ENCODE measurements around the gene PRXL2C. TPM values are rescaled to one million over a fixed set of nuclear protein-coding genes. Genes with fewer than 3 reads are reported as not detected.

The PRXL2C gene
- total and polyA plus RNA-seq, 2 of the 13 experiments (the other 11 are each of a cell fraction or from before 2014, with no cell fraction given) = 11.0 to 13.2 TPM

DNA sequence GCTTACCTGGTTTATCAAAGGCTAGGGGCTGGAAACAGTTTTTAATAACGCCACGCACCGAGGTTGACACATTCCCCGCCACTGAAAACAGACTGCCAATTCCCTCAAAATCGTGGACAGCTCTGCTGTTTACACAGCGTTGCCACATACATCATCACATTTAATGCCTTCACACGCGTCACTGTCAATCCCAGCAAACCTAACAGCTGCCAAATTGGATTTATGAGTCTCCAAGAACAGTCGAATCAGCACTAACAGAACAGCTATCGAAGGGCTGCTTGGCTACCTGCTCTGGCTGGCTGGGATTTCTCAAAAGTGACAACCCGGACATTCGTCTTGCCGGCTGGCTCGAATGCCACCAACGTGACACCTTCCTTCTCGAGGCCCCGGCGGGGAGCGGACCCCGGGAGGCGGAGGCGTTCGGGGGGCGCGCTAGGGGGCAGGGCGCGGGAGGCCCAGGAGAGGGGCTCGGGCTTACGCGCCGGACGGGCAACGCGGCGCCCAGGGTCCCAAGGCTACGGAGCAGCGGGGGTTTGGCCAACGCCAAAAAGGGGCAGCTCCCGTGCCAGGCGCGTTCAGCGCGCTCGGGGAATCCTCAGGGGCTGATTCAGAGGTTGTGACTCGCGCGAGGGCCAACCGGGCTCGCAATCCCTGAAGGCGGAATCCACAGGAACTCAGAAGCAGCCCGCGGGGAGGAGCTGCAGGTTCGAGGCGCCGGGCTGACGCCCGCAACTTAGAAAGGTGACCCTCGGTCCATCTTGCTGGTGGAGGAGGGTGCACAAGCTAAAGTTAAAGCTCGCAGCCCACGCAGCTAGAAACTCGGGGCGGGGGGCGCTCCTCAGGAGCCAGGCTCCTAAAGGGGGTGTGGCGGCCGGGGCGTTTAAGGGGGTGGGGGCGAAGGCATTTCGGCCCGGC, 36.7 kb downstream of the PRXL2C start (continued):
- TF ChIP-seq, protein P1, sequence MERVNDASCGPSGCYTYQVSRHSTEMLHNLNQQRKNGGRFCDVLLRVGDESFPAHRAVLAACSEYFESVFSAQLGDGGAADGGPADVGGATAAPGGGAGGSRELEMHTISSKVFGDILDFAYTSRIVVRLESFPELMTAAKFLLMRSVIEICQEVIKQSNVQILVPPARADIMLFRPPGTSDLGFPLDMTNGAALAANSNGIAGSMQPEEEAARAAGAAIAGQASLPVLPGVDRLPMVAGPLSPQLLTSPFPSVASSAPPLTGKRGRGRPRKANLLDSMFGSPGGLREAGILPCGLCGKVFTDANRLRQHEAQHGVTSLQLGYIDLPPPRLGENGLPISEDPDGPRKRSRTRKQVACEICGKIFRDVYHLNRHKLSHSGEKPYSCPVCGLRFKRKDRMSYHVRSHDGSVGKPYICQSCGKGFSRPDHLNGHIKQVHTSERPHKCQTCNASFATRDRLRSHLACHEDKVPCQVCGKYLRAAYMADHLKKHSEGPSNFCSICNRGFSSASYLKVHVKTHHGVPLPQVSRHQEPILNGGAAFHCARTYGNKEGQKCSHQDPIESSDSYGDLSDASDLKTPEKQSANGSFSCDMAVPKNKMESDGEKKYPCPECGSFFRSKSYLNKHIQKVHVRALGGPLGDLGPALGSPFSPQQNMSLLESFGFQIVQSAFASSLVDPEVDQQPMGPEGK (CRISPR knock-in tag; IDR thresholded peaks at IDR 0.05) = 0 out of 2 replicates have a peak, but pooled peaks have one; percentile 53
- TF ChIP-seq ZNF225 (CRISPR knock-in tag; IDR thresholded peaks at IDR 0.05) = 0 out of 2 replicates have a peak, but pooled peaks have one; percentile 37
- no peak for TF ChIP-seq POLR2A (IDR thresholded peaks at IDR 0.05; ENCODE audit: insufficient read depth in 1 of 2, low read depth in 2 of 2, low read length in 2 of 2)
- TF ChIP-seq, protein P2, sequence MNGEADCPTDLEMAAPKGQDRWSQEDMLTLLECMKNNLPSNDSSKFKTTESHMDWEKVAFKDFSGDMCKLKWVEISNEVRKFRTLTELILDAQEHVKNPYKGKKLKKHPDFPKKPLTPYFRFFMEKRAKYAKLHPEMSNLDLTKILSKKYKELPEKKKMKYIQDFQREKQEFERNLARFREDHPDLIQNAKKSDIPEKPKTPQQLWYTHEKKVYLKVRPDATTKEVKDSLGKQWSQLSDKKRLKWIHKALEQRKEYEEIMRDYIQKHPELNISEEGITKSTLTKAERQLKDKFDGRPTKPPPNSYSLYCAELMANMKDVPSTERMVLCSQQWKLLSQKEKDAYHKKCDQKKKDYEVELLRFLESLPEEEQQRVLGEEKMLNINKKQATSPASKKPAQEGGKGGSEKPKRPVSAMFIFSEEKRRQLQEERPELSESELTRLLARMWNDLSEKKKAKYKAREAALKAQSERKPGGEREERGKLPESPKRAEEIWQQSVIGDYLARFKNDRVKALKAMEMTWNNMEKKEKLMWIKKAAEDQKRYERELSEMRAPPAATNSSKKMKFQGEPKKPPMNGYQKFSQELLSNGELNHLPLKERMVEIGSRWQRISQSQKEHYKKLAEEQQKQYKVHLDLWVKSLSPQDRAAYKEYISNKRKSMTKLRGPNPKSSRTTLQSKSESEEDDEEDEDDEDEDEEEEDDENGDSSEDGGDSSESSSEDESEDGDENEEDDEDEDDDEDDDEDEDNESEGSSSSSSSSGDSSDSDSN (CRISPR knock-in tag; IDR thresholded peaks at IDR 0.05) = peak; percentile 67
- no peak for TF ChIP-seq DMAP1 (CRISPR knock-in tag; IDR thresholded peaks at IDR 0.05)
- no peak for TF ChIP-seq ZNF24 (IDR thresholded peaks at IDR 0.05)
- no peak for TF ChIP-seq SMAD9 (CRISPR knock-in tag; IDR thresholded peaks at IDR 0.05)
- no peak for TF ChIP-seq SNAI1 (CRISPR knock-in tag; IDR thresholded peaks at IDR 0.05; ENCODE audit: borderline replicate concordance)
- no peak for TF ChIP-seq ZNF546 (CRISPR knock-in tag; conservative IDR thresholded peaks at IDR 0.05)
- TF ChIP-seq, protein P3, sequence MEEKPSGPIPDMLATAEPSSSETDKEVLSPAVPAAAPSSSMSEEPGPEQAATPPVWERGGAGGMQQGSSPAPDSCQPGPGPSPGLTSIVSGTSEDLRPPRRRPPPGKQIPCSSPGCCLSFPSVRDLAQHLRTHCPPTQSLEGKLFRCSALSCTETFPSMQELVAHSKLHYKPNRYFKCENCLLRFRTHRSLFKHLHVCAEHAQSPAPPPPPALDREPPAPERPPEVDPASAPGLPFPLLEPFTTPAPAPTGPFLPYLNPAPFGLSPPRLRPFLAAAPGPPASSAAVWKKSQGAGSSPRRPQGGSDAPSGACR (CRISPR knock-in tag; IDR thresholded peaks at IDR 0.05) = 0 out of 2 replicates have a peak, but pooled peaks have one; percentile 52
- peak; percentile 53 for TF ChIP-seq HOXA3 (CRISPR knock-in tag; IDR thresholded peaks at IDR 0.05)
- peak; percentile 33; the same call in 1 of the 2 replicates for TF ChIP-seq SPEN (CRISPR knock-in tag; IDR thresholded peaks at IDR 0.05; ENCODE audit: low read depth)
- no peak for TF ChIP-seq FOXP1 (IDR thresholded peaks at IDR 0.05)
- no peak for TF ChIP-seq FOXP1 (CRISPR knock-in tag; IDR thresholded peaks at IDR 0.05)
- TF ChIP-seq CEBPG (CRISPR knock-in tag; IDR thresholded peaks at IDR 0.05) = peak; percentile 56; the same call in 1 of the 2 replicates
- TF ChIP-seq HNRNPLL (IDR thresholded peaks at IDR 0.05; ENCODE audit: low read depth, low read length, poor library complexity, severe bottlenecking) = peak; percentile 58
- no peak for TF ChIP-seq ELF3 (CRISPR knock-in tag; IDR thresholded peaks at IDR 0.05)
- TF ChIP-seq, protein P4, sequence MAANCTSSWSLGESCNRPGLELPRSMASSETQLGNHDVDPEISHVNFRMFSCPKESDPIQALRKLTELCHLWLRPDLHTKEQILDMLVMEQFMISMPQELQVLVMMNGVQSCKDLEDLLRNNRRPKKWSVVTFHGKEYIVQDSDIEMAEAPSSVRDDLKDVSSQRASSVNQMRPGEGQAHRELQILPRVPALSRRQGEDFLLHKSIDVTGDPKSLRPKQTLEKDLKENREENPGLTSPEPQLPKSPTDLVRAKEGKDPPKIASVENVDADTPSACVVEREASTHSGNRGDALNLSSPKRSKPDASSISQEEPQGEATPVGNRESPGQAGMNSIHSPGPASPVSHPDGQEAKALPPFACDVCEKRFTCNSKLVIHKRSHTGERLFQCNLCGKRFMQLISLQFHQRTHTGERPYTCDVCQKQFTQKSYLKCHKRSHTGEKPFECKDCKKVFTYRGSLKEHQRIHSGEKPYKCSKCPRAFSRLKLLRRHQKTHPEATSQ (CRISPR knock-in tag; IDR thresholded peaks at IDR 0.05; ENCODE audit: borderline replicate concordance) = no peak
- peak; percentile 87 for TF ChIP-seq ZNF501 (CRISPR knock-in tag; IDR thresholded peaks at IDR 0.05)
- no peak for TF ChIP-seq PAWR (CRISPR knock-in tag; IDR thresholded peaks at IDR 0.05; ENCODE audit: borderline replicate concordance)
- TF ChIP-seq ZNF431 (CRISPR knock-in tag; IDR thresholded peaks at IDR 0.05; ENCODE audit: borderline replicate concordance, low read depth) = no peak
- 0 out of 2 replicates have a peak, but pooled peaks have one; percentile 54 for TF ChIP-seq MTF2 (CRISPR knock-in tag; IDR thresholded peaks at IDR 0.05; ENCODE audit: borderline replicate concordance)
- TF ChIP-seq MBD4 (IDR thresholded peaks at IDR 0.05; ENCODE audit: borderline replicate concordance, low read length) = no peak
- peak; percentile 81 to 92 for TF ChIP-seq MAFK (conservative IDR thresholded peaks at IDR 0.05 in 1 of 2, IDR thresholded peaks at IDR 0.05 in 1 of 2; ENCODE audit: low read length in 2 of 2)
